DOHH2 (cell line): ENCODE data around the gene TSSK6.

Experiments used
- CTCF ChIP-seq: fragments of 200-600 bp; sonication (generic); IDR thresholded peaks from one replicate; pipeline ENCODE4 v1.5.1; 2014; ENCODE audit warnings: antibody characterized with exemption, mild to moderate bottlenecking, low read depth, low read length; ENCODE audit not compliant: poor library complexity, severe bottlenecking
- EZH2phosphoT487 ChIP-seq: fragments of 200-600 bp; sonication (generic); IDR thresholded peaks from 2 replicates; pipeline ENCODE4 v1.6.1; 2017; ENCODE audit warnings: borderline replicate concordance, mild to moderate bottlenecking, antibody characterized with exemption, low read length, moderate library complexity, mixed read lengths

DNA sequence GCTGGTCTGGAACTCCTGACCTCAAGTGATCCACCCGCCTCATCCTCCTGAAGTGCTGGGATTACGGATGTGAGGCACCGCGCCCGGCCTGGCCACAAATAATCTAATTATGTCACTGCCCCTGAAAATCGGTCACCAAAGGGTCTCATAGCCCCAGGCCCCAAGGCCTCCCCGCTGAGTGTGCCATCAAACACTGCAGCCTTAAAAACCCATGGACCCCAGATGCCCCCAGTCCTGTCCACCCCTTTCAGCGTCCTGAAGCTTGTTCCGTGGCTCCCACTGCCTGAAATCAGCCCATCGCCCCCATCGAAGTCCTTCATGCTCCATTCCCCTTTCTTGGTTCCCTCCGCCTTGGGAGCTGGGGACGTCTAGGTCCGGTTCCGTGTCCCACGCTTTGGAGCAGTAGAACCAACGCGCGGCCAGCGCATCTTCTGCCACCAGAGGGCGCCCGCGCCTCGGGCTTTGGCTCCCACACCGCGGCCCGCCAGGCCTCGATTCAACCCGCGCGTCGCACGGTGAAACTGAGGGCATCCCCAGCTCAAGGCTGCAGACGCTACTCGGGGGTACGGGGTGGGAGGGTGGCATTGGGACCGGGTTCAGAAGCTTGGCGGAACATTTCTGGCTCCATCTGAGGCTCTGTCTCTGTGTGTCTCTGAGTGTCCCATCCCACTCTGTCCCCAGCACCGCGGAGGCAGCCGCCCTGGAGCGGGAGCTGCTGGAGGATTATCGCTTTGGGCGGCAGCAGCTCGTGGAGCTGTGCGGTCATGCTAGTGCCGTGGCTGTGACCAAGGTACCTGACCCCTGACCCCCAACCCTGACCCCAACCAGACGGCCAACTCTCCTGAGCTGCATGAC lies 16.8 kb upstream of the TSSK6 start:
- TF ChIP-seq CTCF (peak; percentile 98), EZH2phosphoT487 (no peak)
